Heart left ventricle (tissue), 13 donors: ENCODE measurements around the gene HS6ST1.

Experiments
- POLR2A ChIP-seq, 2 donors: fragments of 450-650 bp; IDR thresholded peaks; one replicate each; pipeline ENCODE4 v1.6.1; 2017; ENCODE audit warnings: antibody characterized with exemption in 2 of 2, mild to moderate bottlenecking in 2 of 2, moderate library complexity in 2 of 2
- TF ChIP-seq, protein P1 (sequence below), 12 donors: fragments of 200-600 bp; sonication (generic) in 4 of 12; IDR thresholded peaks; one replicate each; pipeline versions ENCODE4 v1.5.0 to v1.8.0; 2018 to 2022; ENCODE audit warnings: antibody characterized with exemption in 12 of 12, mild to moderate bottlenecking in 5 of 12
- donor health status: ischemic (EF 13 %, LVEDD 7.1; RV severe dilation, severe dysfunction).
- donor health status: DM: no; HTN: yes; CAD: no.
- donor health status: DM: no; HTN: no; CAD: no.
- donor health status: ischemic (EF 25% LVEDD 6.9; RV normal size, moderate dysfunction).
- donor health status: ischemic (EF 25% LVEDD 5.7; RV mildly dilated, moderate dysfunction).
- donor health status: ischemic (EF 35%, LVEDD 5.7; RV mildly dilated, moderate dysfunction).
- donor health status: nonischemic (EF 11% LVEDD 7.7; RV severe dilation, severe dysfunction).
- donor health status: DM: yes; HTN: yes; CAD: no.
- donor health status: PGD.
- donor health status: ischemic (EF 29% LVEDD 5.4; RV normal size, mild dysfunction).
- donor health status: nonischemic (EF 23%, LVEDD 6.1; RV moderate dilation, normal function).

DNA sequence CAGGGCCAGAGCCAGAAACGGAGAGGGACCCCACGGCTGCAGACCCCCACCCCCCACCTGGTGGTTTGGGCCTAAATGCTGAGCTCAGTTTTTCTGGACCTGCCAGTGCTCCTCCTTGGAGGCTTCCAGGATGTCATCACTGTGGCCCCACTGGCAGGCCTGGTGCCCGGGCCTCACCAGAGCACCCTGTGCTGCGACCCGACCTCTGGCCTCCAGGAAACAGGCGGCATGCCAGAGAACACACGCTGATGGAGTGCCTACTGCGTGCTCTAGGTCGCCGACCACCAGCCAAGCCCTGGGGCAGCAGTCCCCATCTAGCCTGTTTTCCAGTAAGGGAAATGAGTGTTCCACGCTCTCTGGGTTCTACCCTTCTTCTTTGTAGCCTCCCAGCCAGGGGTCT is 33.8 kb downstream of the HS6ST1 start:
- TF ChIP-seq, protein P1, sequence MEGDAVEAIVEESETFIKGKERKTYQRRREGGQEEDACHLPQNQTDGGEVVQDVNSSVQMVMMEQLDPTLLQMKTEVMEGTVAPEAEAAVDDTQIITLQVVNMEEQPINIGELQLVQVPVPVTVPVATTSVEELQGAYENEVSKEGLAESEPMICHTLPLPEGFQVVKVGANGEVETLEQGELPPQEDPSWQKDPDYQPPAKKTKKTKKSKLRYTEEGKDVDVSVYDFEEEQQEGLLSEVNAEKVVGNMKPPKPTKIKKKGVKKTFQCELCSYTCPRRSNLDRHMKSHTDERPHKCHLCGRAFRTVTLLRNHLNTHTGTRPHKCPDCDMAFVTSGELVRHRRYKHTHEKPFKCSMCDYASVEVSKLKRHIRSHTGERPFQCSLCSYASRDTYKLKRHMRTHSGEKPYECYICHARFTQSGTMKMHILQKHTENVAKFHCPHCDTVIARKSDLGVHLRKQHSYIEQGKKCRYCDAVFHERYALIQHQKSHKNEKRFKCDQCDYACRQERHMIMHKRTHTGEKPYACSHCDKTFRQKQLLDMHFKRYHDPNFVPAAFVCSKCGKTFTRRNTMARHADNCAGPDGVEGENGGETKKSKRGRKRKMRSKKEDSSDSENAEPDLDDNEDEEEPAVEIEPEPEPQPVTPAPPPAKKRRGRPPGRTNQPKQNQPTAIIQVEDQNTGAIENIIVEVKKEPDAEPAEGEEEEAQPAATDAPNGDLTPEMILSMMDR (IDR thresholded peaks at IDR 0.05), result no peak
- TF ChIP-seq POLR2A (IDR thresholded peaks at IDR 0.05), result no peak
